ENCODE measurements around the gene HOXA3. TPM values are rescaled to one million over a fixed set of nuclear protein-coding genes. Genes with fewer than 3 reads are reported as not detected.

HOXA3 gene
- total RNA-seq, 4 donors from 2014 or later: 3.6 to 8.7 (median 6.6) TPM

DNA sequence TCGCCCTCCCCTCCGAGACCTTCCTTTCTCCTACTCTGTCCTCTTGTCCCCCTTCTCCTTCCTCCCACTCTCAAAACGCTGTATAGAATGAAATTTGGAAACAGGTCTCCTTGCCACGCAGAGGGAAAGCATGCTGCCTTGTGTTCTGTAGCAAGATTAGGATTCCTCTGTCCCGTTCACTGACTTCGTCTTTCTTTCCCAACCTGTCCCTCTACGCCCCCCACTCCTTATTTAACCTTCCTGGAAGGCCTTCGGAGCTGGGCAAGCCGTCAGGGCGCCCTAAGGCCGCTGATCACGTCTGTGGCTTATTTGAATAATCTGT is 11.6 kb upstream of the HOXA3 start:
- H3K36me3 ChIP-seq: no peaks in the 10 kb centered on the region
- WGBS, 2 donors: 47 to 55% methylated on average over 12 of the region's 12 CpGs
- TF ChIP-seq POLR2A (IDR thresholded peaks at IDR 0.05): no peak
- TF ChIP-seq, protein P1, sequence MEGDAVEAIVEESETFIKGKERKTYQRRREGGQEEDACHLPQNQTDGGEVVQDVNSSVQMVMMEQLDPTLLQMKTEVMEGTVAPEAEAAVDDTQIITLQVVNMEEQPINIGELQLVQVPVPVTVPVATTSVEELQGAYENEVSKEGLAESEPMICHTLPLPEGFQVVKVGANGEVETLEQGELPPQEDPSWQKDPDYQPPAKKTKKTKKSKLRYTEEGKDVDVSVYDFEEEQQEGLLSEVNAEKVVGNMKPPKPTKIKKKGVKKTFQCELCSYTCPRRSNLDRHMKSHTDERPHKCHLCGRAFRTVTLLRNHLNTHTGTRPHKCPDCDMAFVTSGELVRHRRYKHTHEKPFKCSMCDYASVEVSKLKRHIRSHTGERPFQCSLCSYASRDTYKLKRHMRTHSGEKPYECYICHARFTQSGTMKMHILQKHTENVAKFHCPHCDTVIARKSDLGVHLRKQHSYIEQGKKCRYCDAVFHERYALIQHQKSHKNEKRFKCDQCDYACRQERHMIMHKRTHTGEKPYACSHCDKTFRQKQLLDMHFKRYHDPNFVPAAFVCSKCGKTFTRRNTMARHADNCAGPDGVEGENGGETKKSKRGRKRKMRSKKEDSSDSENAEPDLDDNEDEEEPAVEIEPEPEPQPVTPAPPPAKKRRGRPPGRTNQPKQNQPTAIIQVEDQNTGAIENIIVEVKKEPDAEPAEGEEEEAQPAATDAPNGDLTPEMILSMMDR (IDR thresholded peaks at IDR 0.05): no peak
- no peak for DNase-seq
- no peak overlapping the region for H3K27ac ChIP-seq
- peak overlapping the region in 2 of 4 donors; percentile 41 to 51 for H3K4me3 ChIP-seq
- intact Hi-C loops (cut with DNase I): loop anchor here (10.0 kb wide), 1 partner anchor 1309 kb away; no protein-coding TSS in a partner anchor
- peaks cover 24 to 64% (median 41%) of the 10 kb centered on the region in 3 donors for H3K4me1 ChIP-seq
- peaks cover 27 to 99% (median 69%) of the 10 kb centered on the region in 4 donors for H3K27me3 ChIP-seq
- H3K9me3 ChIP-seq: no peaks in the 10 kb centered on the region

- Histone ChIP-seq H3K36me3 (no peaks in the 10 kb centered on the region), H3K4me1 (peaks cover 24 to 61% (median 41%) of the 10 kb centered on the region in 3 donors), H3K4me3 (no peak overlapping the region), H3K27ac (no peak overlapping the region), H3K9me3 (no peaks in the 10 kb centered on the region), H3K27me3 (peaks cover 26 to 99% (median 72%) of the 10 kb centered on the region in 4 donors)
- no peak for DNase-seq
- TF ChIP-seq POLR2A (IDR thresholded peaks at IDR 0.05): no peak
- TF ChIP-seq, protein P1 (IDR thresholded peaks at IDR 0.05): no peak
- intact Hi-C loops (cut with DNase I): loop anchor here (10.0 kb wide), 1 partner anchor 1309 kb away; no protein-coding TSS in a partner anchor
- WGBS, 2 donors: 65 to 78% methylated on average over 18 to 20 of the region's 24 CpGs
Observed at GRCh38 chr7:27163288-27164044, 11.1 kb upstream of the HOXA3 start.

GRCh38 chr7:27162561-27163287 is 10.3 kb upstream of the HOXA3 start:
- 73 to 80% methylated on average over 7 of the region's 7 CpGs for WGBS, 2 donors
- intact Hi-C loops (cut with DNase I): loop anchor here (10.0 kb wide), 1 partner anchor 1308 kb away; no protein-coding TSS in a partner anchor
- peaks cover 24 to 66% (median 41%) of the 10 kb centered on the region in 3 donors for H3K4me1 ChIP-seq
- no peak for DNase-seq
- no peak overlapping the region for H3K27ac ChIP-seq
- H3K36me3 ChIP-seq: no peaks in the 10 kb centered on the region
- no peaks in the 10 kb centered on the region for H3K9me3 ChIP-seq
- no peak for TF ChIP-seq POLR2A (IDR thresholded peaks at IDR 0.05)
- TF ChIP-seq, protein P1 (IDR thresholded peaks at IDR 0.05): no peak
- H3K4me3 ChIP-seq: no peak overlapping the region
- peaks cover 28 to 99% (median 72%) of the 10 kb centered on the region in 4 donors for H3K27me3 ChIP-seq

DNA sequence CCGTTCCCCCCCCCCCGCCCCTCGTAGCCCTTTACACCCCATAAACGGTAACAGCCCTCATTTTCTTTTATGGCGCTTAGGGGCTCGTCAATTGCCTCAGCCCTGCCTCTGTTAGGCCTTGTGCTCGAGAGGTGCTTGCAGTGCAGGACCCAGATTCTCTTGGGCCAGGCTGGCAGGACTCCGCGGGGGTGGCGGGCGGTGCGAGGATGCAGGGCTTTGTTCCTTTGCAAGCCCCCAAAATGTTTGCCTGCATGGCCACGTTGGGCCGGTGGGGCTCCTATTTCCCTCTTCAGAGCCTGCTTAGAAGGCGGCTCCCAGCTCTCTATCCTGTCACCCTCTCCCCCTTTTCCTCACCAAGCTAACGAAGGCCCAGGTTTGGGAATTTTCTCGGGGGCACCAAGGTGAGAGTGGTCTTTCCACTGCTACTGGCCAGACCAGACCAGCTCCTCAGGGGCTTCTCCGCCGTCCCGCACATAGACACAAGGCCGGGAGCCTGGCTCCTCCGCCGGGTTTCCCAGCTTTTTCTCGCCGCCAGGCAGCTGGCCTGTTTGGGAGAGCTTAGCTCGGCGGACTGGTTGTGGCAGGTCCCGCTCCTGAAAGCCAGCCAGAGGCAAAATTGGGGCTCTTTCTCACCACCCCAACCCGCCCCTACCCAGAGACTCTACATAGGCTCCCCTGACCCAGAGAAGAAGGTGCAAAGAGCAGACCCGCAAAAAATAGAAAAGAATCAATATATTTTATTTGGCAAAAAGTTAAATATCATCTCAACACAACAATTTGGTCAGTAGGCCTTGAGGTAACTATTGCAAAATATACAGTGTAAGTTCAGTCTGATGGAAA is 9.6 kb upstream of the HOXA3 start:
- Histone ChIP-seq H3K27ac (no peak overlapping the region), H3K4me3 (peak overlapping the region in 1 of 4 donors; percentile 61), H3K9me3 (no peaks in the 10 kb centered on the region), H3K4me1 (peaks cover 24 to 71% (median 41%) of the 10 kb centered on the region in 3 donors), H3K27me3 (peaks cover 28 to 99% (median 69%) of the 10 kb centered on the region in 4 donors), H3K36me3 (no peaks in the 10 kb centered on the region)
- intact Hi-C loops (cut with DNase I): loop anchor here (10.0 kb wide), 1 partner anchor 1307 kb away; no protein-coding TSS in a partner anchor
- TF ChIP-seq POLR2A (IDR thresholded peaks at IDR 0.05): no peak
- TF ChIP-seq, protein P1 (IDR thresholded peaks at IDR 0.05): no peak
- DNase-seq: no peak
- 36 to 55% methylated on average over 10 to 15 of the region's 30 CpGs for WGBS, 2 donors

All from esophagus squamous epithelium (tissue), 5 donors.